ENCODE results near the gene IRF4.

DNA sequence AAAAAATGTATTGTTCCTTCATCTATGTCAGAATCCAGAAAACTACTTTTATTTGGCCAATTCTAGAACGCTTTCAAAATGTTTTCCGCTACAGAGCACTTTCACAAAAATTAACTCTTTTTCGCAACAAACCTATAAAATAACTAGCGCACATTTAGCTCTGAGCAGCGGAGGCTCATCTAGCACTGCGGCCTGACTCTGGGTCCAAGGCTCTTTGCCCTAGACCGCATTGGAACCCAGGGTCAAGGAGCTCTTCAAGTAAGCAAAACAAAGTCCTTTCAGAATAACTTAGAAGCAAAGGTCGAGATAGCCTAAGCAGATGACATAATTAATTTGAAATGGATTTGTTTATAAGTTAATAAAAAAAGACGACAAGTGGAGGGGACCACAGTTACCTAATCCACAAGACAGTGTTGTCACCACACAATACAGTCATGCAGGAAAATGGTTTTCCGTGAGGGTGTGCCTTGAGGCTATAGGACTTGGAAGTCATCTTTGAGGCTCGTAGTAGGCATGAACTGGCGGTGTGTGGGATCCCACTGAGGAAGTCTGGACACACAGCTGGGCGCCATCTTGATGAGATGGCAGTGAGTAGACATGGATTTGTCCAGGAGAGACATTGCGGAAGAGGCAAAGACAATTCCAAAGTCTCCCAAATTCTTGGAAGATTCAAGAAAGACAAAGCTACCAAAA is 29.2 kb upstream of the IRF4 start:
- TF ChIP-seq, protein P1, sequence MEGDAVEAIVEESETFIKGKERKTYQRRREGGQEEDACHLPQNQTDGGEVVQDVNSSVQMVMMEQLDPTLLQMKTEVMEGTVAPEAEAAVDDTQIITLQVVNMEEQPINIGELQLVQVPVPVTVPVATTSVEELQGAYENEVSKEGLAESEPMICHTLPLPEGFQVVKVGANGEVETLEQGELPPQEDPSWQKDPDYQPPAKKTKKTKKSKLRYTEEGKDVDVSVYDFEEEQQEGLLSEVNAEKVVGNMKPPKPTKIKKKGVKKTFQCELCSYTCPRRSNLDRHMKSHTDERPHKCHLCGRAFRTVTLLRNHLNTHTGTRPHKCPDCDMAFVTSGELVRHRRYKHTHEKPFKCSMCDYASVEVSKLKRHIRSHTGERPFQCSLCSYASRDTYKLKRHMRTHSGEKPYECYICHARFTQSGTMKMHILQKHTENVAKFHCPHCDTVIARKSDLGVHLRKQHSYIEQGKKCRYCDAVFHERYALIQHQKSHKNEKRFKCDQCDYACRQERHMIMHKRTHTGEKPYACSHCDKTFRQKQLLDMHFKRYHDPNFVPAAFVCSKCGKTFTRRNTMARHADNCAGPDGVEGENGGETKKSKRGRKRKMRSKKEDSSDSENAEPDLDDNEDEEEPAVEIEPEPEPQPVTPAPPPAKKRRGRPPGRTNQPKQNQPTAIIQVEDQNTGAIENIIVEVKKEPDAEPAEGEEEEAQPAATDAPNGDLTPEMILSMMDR (IDR thresholded peaks at IDR 0.05; ENCODE audit: low read depth, low read length), result no peak
- TF ChIP-seq POLR2A (IDR thresholded peaks at IDR 0.05; ENCODE audit: extremely low read depth, insufficient read length) (no peak), MYC (IDR thresholded peaks at IDR 0.05; ENCODE audit: low read depth, low read length) (no peak)

All from NB4 (cell line).